ENCODE data around the gene PSKH1.
"Not testable (repeated sequence)": the region's sequence is repeated elsewhere in the genome, so short reads cannot be mapped to it uniquely, and the experiment has no call there.

PSKH1 gene

GRCh38 chr16:67935101-67935401 is 42.0 kb downstream of the PSKH1 start:
- no peak for TF ChIP-seq CTCF (IDR thresholded peaks at IDR 0.05; ENCODE audit: low read depth, low read length, missing control alignments)
- DNase-seq (ENCODE audit: extremely low read depth, low read depth): no peak

GRCh38 chr16:67935402-67936123 is 42.5 kb downstream of the PSKH1 start:
- peak overlapping the region; percentile 92 for H3K4me3 ChIP-seq (replicated peaks; ENCODE audit: low read depth, low read length)
- peak; percentile 78 for DNase-seq (ENCODE audit: extremely low read depth, low read depth)
- no peak for TF ChIP-seq CTCF (IDR thresholded peaks at IDR 0.05; ENCODE audit: low read depth, low read length, missing control alignments)

More at GRCh38 chr16:67935101-67935401, 42.0 kb downstream of the PSKH1 start:
- peak overlapping the region; percentile 92 for H3K4me3 ChIP-seq (replicated peaks; ENCODE audit: low read depth, low read length)

GRCh38 chr16:67936124-67936879 is 43.2 kb downstream of the PSKH1 start, which contains the start of gene PSMB10:
PSMB10 (minus strand) TSS chr16:67936850; CDS start chr16:67936749, 101 bp downstream.
- TF ChIP-seq CTCF (IDR thresholded peaks at IDR 0.05; ENCODE audit: low read depth, low read length, missing control alignments): no peak
- no peak for DNase-seq (ENCODE audit: extremely low read depth, low read depth)

GRCh38 chr16:67936880-67937605 is 44.0 kb downstream of the PSKH1 start:
- H3K4me3 ChIP-seq (replicated peaks; ENCODE audit: low read depth, low read length): peak overlapping the region; percentile 92
- DNase-seq (ENCODE audit: extremely low read depth, low read depth): no peak
- no peak for TF ChIP-seq CTCF (IDR thresholded peaks at IDR 0.05; ENCODE audit: low read depth, low read length, missing control alignments)

More at GRCh38 chr16:67936124-67936879, 43.2 kb downstream of the PSKH1 start, which contains the start of gene PSMB10:
- H3K4me3 ChIP-seq (replicated peaks; ENCODE audit: low read depth, low read length): peak within 1 kb of the TSS; percentile 92

GRCh38 chr16:67937713-67938112 is 44.7 kb downstream of the PSKH1 start:
- H3K4me3 ChIP-seq (replicated peaks; ENCODE audit: low read depth, low read length): peak overlapping the region; percentile 92; the same call in 1 of the 2 replicates
- not testable (repeated sequence) for DNase-seq (ENCODE audit: extremely low read depth, low read depth)

DNA sequence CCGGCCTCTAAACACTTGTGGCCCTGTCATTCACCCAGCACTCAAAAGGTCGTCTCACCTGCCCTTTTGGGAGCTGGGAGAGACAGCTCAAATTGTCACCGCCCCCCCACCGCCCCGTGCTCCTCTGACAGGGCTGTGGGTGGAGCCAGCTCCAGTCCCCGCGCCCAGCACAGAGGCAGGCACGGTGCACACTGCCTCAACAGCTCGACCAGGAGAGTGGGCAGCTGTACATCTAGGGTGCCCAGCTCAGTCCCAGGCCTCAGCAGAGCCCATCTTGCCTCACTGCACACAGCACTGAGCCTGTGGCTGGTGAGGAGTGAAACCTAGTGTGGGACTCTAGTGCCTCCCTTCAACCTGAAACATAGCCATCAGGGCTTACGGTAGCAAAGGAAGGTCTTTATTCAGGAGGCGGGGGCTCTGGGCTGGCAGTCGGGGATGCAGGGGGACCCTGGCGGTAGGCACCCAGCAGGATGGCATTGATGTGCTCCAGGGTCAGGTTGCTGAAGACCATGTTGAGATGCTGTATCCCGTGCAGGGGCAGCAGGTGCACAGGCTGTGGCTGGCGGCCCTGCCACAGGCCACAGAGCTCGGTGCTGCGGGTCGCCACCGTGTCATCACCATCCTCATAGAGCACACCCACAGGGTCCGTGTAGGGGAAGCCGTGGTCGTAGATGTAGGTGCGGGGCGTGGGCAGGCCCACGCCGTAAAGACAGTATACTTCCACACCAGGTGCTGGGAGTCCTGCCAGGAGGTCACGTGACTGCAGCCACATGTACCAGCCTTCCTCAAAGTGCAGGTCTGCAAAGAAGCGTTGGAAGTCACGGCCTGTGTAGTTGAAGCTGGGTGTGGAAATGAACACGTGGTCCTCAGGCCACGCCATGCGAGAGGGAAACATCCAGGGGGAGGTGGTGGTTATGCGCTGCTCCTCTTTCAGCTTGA is 46.7 kb downstream of the PSKH1 start:
- TF ChIP-seq CTCF (IDR thresholded peaks at IDR 0.05; ENCODE audit: low read depth, low read length, missing control alignments): no peak
- no peak overlapping the region for H3K4me3 ChIP-seq (replicated peaks; ENCODE audit: low read depth, low read length)
- no peak for DNase-seq (ENCODE audit: extremely low read depth, low read depth)
